Kidney epithelial cell (primary cell): ENCODE data around the gene DEPDC1. TPM values are rescaled to one million over a fixed set of nuclear protein-coding genes. Genes with fewer than 3 reads are reported as not detected.
"Not testable (repeated sequence)": the region's sequence is repeated elsewhere in the genome, so short reads cannot be mapped to it uniquely, and the experiment has no call there.

ENCODE experiments used
- DNase-seq: peaks from one replicate; pipeline ENCODE4 v3.0.0-alpha.2; 2010; ENCODE audit warnings: low read depth
- H3K27me3 ChIP-seq: 2 replicates; pipeline ENCODE4 v1.6.0; 2011; ENCODE audit warnings: low read length; ENCODE audit not compliant: control insufficient read depth, insufficient read depth
- H3K36me3 ChIP-seq: 2 replicates; pipeline ENCODE4 v1.5.1; 2011; ENCODE audit warnings: low read length; ENCODE audit not compliant: control insufficient read depth, insufficient read depth
- H3K4me3 ChIP-seq: 2 replicates; pipeline ENCODE4 v1.5.1; 2011; ENCODE audit warnings: low read depth, mild to moderate bottlenecking, control low read depth, low read length
- total RNA-seq: library from RNA; depleted of rRNA; stranded (reverse); fragments of >200 nt; gene quantifications from 2 replicates; pipeline ENCODE4 v1.2.3, GENCODE V29; 2015
- TF ChIP-seq, protein P1 (sequence below): IDR thresholded peaks from 2 replicates; pipeline ENCODE4 v1.5.1; 2011; ENCODE audit warnings: mild to moderate bottlenecking, moderate library complexity, low read length, control low read depth, inconsistent platforms; ENCODE audit not compliant: insufficient read depth, poor library complexity, severe bottlenecking

DEPDC1 gene
- total RNA-seq, 1 donor from 2014 or later = 10.7 TPM

DNA sequence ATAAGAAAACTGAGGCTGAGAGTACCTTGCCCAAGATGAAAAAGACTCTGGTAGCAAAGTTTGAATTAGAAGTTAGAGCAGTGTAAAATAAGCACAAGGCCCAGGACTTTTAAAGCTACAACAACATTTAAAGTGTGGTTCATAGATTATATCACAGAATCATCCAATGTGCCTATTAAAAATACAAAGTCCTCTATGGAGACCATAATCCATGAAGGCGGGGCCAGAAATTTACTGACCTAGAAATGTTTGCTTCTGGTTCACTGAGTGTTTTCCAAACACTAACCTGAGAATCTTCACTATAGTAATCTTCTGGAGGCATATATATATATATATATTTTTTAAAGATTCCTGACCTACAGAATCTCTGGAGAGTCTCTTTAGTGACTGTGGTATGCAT is 12.3 kb downstream of the DEPDC1 start:
- Histone ChIP-seq H3K4me3 (no peak overlapping the region), H3K27me3 (no peaks in the 10 kb centered on the region), H3K36me3 (peaks cover 2% of the 10 kb centered on the region)
- DNase-seq = no peak
- TF ChIP-seq, protein P1, sequence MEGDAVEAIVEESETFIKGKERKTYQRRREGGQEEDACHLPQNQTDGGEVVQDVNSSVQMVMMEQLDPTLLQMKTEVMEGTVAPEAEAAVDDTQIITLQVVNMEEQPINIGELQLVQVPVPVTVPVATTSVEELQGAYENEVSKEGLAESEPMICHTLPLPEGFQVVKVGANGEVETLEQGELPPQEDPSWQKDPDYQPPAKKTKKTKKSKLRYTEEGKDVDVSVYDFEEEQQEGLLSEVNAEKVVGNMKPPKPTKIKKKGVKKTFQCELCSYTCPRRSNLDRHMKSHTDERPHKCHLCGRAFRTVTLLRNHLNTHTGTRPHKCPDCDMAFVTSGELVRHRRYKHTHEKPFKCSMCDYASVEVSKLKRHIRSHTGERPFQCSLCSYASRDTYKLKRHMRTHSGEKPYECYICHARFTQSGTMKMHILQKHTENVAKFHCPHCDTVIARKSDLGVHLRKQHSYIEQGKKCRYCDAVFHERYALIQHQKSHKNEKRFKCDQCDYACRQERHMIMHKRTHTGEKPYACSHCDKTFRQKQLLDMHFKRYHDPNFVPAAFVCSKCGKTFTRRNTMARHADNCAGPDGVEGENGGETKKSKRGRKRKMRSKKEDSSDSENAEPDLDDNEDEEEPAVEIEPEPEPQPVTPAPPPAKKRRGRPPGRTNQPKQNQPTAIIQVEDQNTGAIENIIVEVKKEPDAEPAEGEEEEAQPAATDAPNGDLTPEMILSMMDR = no peak

DNA sequence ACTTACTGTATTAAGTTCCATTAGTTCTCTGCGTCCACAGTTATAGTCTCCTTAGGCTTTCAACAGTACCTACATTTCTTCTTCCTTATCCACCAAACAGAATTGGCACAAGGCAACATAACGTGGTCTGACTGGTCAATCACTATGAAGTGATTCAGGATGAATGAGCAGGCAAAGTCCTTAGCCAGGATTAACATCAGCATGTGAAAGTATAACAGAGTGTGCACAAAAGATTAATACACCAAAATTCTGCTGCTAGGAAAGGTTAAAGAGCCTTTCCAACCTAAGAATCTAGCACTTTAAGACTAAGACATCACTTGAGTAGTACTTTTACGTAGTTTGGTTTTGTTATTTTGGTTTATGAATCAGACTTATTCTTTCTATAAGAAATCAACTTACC is 15.8 kb downstream of the DEPDC1 start:
- H3K27me3 ChIP-seq = no peaks in the 10 kb centered on the region
- H3K36me3 ChIP-seq = peaks cover 2% of the 10 kb centered on the region
- TF ChIP-seq, protein P1 = no peak
- no peak for DNase-seq
- H3K4me3 ChIP-seq = no peak overlapping the region

DNA sequence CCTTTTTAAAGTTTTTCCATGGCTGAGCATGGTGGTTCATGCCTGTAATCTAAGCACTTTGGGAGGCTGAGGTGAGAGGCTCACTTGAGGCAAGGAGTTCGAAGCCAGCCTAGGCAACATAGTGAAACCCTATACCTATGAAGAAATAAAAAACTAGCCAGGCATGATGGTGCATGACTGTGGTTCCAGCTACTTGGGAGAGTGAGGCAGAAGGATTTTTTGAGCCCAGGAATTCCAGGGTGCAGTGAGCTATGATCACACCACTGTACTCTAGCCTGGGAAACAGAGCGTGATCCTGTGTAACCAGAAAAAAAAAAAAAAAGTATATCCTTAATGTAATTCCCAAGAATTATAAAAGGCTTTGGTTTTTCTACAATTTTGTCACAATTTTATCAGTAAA is 17.4 kb downstream of the DEPDC1 start:
- peak; percentile 59 for DNase-seq

DNA sequence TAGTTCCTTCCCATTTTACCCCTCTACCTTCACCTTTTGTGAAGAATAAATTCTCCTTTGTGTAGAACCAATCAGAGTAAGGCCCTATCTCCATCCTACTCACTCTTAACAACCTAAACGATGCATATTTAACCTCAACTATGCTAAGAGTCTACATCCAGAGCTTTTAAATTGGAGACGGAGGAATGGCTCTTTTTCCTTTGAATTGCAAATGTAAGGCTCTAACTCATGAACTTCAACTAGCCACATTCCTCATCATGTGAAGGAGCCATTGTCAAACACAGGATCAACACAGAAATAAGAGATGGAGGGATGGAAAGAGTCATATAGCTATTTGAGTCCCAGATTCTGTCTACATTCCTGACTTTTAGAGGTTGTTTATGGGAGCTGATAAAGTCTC is 18.2 kb downstream of the DEPDC1 start:
- Histone ChIP-seq H3K4me3 (no peak overlapping the region), H3K27me3 (no peaks in the 10 kb centered on the region), H3K36me3 (peaks cover 2% of the 10 kb centered on the region)
- TF ChIP-seq, protein P1 = no peak
- no peak for DNase-seq

More for the DNA sequence above, 17.4 kb downstream of the DEPDC1 start:
- TF ChIP-seq, protein P1 = no peak
- Histone ChIP-seq H3K36me3 (peaks cover 2% of the 10 kb centered on the region), H3K27me3 (no peaks in the 10 kb centered on the region), H3K4me3 (no peak overlapping the region)

DNA sequence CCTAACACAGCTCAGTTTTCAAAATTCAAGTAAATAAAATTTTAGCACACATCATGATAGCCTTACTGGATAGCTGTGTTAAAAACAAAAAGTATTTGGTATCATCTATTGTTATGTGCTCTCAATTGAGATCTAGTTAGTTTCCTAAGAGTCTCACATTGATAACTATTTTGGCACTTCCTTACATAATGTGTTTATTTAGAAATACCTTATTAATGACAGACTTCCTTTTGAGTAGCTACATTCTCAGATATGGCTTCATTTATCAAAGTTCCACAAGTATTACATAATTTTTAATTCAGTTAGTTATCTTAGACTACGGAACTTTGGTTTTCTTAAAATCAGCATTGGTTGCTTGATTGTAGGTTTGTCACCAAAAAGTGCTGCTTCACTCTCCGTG is 20.3 kb downstream of the DEPDC1 start:
- H3K4me3 ChIP-seq, H3K36me3 ChIP-seq, H3K27me3 ChIP-seq: not testable (repeated sequence)

DNA sequence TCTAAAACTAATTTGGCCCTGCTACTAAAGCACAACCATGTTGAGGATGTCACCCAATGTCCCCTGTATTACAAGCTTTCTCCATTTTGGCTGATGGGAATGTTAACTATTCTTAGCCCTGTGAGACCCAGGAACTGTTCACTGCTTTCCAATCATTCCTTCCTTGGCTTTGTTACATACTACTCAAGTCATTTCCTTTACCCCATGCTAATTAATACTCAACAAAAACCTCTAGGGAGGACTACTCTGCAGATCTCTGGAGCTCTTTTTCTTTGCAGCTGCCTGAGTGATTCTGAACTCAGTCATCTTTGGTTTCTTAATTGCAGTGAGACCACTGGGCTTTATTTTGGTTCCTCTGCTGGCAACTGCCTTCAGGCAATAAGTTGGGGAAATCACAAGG is 23.8 kb downstream of the DEPDC1 start:
- Histone ChIP-seq H3K4me3 (no peak overlapping the region), H3K27me3 (no peaks in the 10 kb centered on the region), H3K36me3 (no peaks in the 10 kb centered on the region)
- no peak for DNase-seq
- TF ChIP-seq, protein P1 = no peak

More for the DNA sequence above, 20.3 kb downstream of the DEPDC1 start:
- not testable (repeated sequence) for DNase-seq
